Ectodermal cell (in vitro differentiated cells): Measurements from ENCODE around the gene TSPAN1.

ENCODE experiments used
- H3K27ac ChIP-seq: 2 replicates; pipeline ENCODE4 v1.7.0; 2013; ENCODE audit warnings: mild to moderate bottlenecking, low read depth, low read length; ENCODE audit not compliant: insufficient read depth, poor library complexity, severe bottlenecking
- H3K27me3 ChIP-seq: 2 replicates; pipeline ENCODE4 v1.7.0; 2013; ENCODE audit warnings: mild to moderate bottlenecking, low read length; ENCODE audit not compliant: insufficient read depth, control insufficient read depth, poor library complexity, severe bottlenecking
- H3K36me3 ChIP-seq: one replicate; pipeline ENCODE4 v1.7.0; 2013; ENCODE audit warnings: low read length; ENCODE audit not compliant: control insufficient read depth, insufficient read depth
- H3K4me1 ChIP-seq: one replicate; pipeline ENCODE4 v1.7.0; 2013; ENCODE audit warnings: low read length; ENCODE audit not compliant: control insufficient read depth, insufficient read depth
- H3K4me3 ChIP-seq: 2 replicates; pipeline ENCODE4 v1.7.0; 2013; ENCODE audit warnings: low read depth, low read length, control low read depth; ENCODE audit not compliant: insufficient read depth
- H3K9me3 ChIP-seq: 2 replicates; pipeline ENCODE4 v1.7.0; 2013; ENCODE audit warnings: mild to moderate bottlenecking, low read length, moderate library complexity; ENCODE audit not compliant: control insufficient read depth
- WGBS, 2 experiments: methylation state at CpG; one replicate each; pipeline ENCODE4 v1.1.7; 2013; ENCODE audit warnings: missing lambda C conversion rate in 2 of 2; 5-methylcytosine and 5-hydroxymethylcytosine counted together

Gene TSPAN1

GRCh38 chr1:46176211-46176865 lies 1.5 kb downstream of the TSPAN1 start, which contains the start of gene P3R3URF:
P3R3URF (minus strand) TSS chr1:46176488; CDS start chr1:46176471, 17 bp downstream.
- Histone ChIP-seq H3K9me3 (no peaks in the 10 kb centered on the region), H3K36me3 (no peaks in the 10 kb centered on the region), H3K27ac (no peak within 1 kb of the TSS), H3K27me3 (no peaks in the 10 kb centered on the region), H3K4me3 (no peak within 1 kb of the TSS), H3K4me1 (peaks cover 5% of the 10 kb centered on the region)
- 91 to 92% methylated on average over 13 of the region's 13 CpGs for WGBS, 2 experiments

GRCh38 chr1:46179138-46180081 lies 4.5 kb downstream of the TSPAN1 start:
- Histone ChIP-seq H3K9me3 (no peaks in the 10 kb centered on the region), H3K4me3 (no peak overlapping the region), H3K4me1 (no peaks in the 10 kb centered on the region), H3K27me3 (no peaks in the 10 kb centered on the region), H3K27ac (no peak overlapping the region), H3K36me3 (no peaks in the 10 kb centered on the region)
- WGBS, 2 experiments = 32 to 34% methylated on average over 10 of the region's 10 CpGs

GRCh38 chr1:46180082-46180616 lies 5.3 kb downstream of the TSPAN1 start:
- Histone ChIP-seq H3K4me1 (no peaks in the 10 kb centered on the region), H3K9me3 (no peaks in the 10 kb centered on the region), H3K27ac (no peak overlapping the region), H3K4me3 (no peak overlapping the region), H3K36me3 (no peaks in the 10 kb centered on the region), H3K27me3 (no peaks in the 10 kb centered on the region)
- WGBS, 2 experiments = 58 to 63% methylated on average over 12 of the region's 12 CpGs

GRCh38 chr1:46181343-46182260 lies 6.7 kb downstream of the TSPAN1 start:
- Histone ChIP-seq H3K27me3 (no peaks in the 10 kb centered on the region), H3K4me3 (no peak overlapping the region), H3K27ac (no peak overlapping the region), H3K4me1 (no peaks in the 10 kb centered on the region), H3K36me3 (no peaks in the 10 kb centered on the region), H3K9me3 (no peaks in the 10 kb centered on the region)
- WGBS, 2 experiments = 81 to 82% methylated on average over 10 of the region's 10 CpGs

- Histone ChIP-seq H3K27me3 (no peaks in the 10 kb centered on the region), H3K4me1 (no peaks in the 10 kb centered on the region), H3K36me3 (peaks cover 5% of the 10 kb centered on the region), H3K9me3 (no peaks in the 10 kb centered on the region), H3K4me3 (no peak overlapping the region), H3K27ac (no peak overlapping the region)
- WGBS, 2 experiments = 80 to 81% methylated on average over 8 of the region's 8 CpGs
Measured at GRCh38 chr1:46183079-46183847, 8.4 kb downstream of the TSPAN1 start.

GRCh38 chr1:46183926-46184557 lies 9.2 kb downstream of the TSPAN1 start:
- H3K27ac ChIP-seq = no peak overlapping the region

GRCh38 chr1:46184920-46185658 lies 10.2 kb downstream of the TSPAN1 start:
- H3K27ac ChIP-seq = no peak overlapping the region
- 85 to 88% methylated on average over 7 of the region's 7 CpGs for WGBS, 2 experiments

More at GRCh38 chr1:46183926-46184557, 9.2 kb downstream of the TSPAN1 start:
- Histone ChIP-seq H3K36me3 (peaks cover 5% of the 10 kb centered on the region), H3K27me3 (no peaks in the 10 kb centered on the region), H3K4me3 (no peak overlapping the region), H3K9me3 (no peaks in the 10 kb centered on the region), H3K4me1 (no peaks in the 10 kb centered on the region)
- WGBS, 2 experiments = 92 to 95% methylated on average over 12 of the region's 12 CpGs

GRCh38 chr1:46186076-46186475 lies 11.2 kb downstream of the TSPAN1 start:
- H3K36me3 ChIP-seq = peaks cover 5% of the 10 kb centered on the region
- no peaks in the 10 kb centered on the region for H3K27me3 ChIP-seq
- no peak overlapping the region for H3K4me3 ChIP-seq
- no peaks in the 10 kb centered on the region for H3K4me1 ChIP-seq
- WGBS, 2 experiments = 89 to 92% methylated on average over 2 of the region's 2 CpGs
- H3K27ac ChIP-seq = no peak overlapping the region
- H3K9me3 ChIP-seq = no peaks in the 10 kb centered on the region

More at GRCh38 chr1:46184920-46185658, 10.2 kb downstream of the TSPAN1 start:
- peaks cover 5% of the 10 kb centered on the region for H3K36me3 ChIP-seq
- no peaks in the 10 kb centered on the region for H3K9me3 ChIP-seq
- no peak overlapping the region for H3K4me3 ChIP-seq
- H3K4me1 ChIP-seq = no peaks in the 10 kb centered on the region
- H3K27me3 ChIP-seq = no peaks in the 10 kb centered on the region
